Medulla oblongata (tissue), 1 donor: ENCODE measurements around the gene FNDC8.
"Not testable (repeated sequence)": the region's sequence is repeated elsewhere in the genome, so short reads cannot be mapped to it uniquely, and the experiment has no call there.

Experiments
- DNase-seq: peaks from one replicate; pipeline ENCODE4 v3.0.0-alpha.2; 2015; ENCODE audit errors: extremely low spot score

The FNDC8 gene

DNA sequence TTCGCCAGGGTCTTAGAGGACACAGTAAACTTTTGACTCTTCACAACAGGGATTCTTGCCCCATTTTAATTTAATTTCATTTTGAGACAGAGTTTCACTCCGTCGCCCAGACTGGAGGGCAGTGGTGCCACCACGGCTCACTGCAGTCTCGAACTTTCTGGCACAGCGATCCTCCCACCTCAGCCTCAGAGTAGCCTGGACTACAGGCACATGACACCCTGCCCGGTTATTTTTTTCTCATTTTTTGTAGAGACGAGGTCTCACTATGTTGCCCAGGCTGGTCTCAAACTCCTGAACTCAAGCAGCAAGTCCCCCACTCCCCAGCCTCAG, 21.0 kb downstream of the FNDC8 start:
- no peak for DNase-seq

DNA sequence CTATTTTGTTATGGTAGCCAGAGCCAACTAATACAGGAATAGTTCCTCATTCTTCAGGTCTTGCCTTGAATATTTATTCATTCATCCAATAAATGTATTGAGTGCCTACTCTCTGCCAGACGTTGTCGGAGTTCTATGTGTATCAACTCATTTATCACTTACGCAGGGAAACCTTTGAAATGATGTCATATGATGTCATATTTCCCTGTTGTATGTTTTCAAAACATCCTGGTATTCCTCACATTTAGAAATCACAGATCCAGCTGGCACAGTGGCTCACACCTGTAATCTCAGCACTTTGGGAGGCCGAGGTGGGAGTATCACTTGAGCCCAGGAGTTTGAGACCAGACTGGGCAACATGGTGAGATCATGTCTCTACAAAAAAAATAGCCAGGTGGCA, 23.4 kb downstream of the FNDC8 start:
- no peak for DNase-seq

DNA sequence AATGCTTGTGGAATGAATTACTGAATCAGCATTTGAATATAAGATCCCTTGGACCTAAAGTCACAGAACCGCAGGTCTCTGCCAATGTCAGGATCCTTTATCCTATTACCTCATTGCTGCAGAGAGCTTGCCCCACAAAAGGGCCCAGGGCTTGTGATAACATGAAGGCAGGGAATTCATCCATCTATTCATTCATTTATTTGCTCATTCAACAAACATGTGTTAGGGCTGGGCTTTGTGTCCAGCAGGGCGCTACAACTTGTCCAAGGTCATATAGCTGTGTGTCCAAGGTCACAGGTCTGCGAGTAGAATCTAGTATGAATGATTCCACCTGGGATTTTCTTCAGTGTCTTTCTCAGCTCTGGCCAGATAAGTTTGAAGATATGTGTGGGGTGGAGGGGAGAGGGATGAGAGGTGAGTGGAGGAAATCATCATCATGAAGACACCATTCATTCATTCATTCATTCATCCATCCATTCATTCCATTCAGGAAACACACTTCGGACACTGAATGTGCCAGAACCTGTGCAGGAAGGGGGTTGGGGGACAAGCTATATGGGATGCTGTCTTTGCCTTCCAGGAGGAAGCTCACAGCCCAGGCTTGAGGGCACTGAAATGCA, 24.9 kb downstream of the FNDC8 start:
- no peak for DNase-seq

DNA sequence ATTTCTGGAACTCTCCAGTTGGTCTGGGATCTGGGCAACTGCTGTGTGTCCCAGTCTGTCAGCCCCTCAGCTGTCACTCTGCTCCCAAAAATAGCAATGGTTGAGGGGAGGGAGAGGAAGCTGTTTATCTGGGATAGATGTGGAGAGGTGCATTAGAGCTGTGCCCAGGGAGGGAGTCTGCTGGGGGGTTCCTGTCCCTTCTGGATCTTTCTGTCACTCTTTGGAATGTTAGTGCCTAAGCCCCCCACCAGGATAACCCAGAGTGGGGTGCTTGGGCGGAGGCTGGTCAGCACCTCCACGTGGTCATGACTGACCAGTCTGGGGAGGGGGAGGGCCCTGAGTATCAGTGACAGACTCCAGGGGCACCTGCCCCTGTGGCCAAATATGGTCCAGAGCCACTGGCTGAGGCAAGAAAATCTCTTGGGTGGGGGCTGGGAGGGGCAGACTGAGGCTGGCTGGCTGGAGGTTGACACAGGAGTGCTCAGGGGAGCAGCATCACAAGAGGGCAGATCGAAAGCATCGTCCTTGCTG, 26.0 kb downstream of the FNDC8 start, which contains the start of gene UNC45B:
Gene UNC45B, plus strand, starts transcription at position 443 of the 531 bp plus-strand sequence. CDS start 447 bp downstream, outside the sequence.
- DNase-seq, result no peak

DNA sequence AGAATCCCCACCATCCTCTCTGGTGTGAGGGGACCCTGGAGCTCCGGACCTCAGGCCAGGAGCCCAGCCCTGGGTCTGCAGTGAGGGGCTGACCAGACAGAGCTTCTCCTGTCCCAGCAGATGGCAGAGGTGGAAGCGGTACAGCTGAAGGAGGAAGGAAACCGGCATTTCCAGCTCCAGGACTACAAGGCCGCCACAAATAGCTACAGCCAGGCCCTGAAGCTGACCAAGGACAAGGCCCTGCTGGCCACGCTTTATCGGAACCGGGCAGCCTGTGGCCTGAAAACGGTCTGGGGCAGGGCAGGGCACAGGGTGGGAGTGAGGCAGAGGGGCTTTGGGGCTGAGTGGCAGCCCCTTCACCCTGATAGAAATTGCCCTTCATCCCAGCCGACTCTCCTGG, 26.7 kb downstream of the FNDC8 start:
- DNase-seq, result no peak

DNA sequence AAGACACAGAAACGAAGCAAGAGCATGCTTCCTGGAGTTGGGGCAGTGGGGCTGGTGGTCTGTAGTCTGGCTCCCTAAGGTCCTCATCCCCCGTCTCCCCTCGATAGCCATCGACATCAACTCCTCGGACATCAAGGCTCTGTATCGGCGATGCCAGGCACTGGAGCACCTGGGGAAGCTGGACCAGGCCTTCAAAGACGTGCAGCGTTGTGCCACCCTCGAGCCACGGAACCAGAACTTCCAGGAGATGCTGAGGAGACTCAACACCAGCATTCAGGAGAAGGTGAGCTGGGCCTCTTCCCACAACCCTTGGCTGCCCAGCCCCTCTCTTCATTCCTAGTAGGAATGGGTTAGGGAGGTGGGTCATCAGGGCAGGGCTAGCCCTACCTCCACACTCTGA, 28.5 kb downstream of the FNDC8 start:
- DNase-seq, result no peak

DNA sequence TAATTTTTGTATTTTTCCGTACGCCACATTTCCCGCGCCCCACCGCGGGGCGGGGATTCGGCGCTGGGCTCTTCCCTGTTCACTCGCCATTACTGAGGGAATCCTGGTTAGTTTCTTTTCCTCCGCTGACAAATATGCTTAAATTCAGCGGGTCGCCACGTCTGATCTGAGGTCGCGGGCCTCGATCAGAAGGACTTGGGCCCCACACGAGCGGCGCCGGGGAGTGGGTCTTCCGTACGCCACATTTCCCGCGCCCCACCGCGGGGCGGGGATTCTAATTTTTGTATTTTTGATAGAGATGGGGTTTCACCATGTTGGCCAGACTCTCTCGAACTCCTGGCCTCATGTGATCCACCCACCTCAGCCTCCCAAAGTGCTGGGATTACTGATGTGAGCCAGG, 29.7 kb downstream of the FNDC8 start:
- DNase-seq, result not testable (repeated sequence)

DNA sequence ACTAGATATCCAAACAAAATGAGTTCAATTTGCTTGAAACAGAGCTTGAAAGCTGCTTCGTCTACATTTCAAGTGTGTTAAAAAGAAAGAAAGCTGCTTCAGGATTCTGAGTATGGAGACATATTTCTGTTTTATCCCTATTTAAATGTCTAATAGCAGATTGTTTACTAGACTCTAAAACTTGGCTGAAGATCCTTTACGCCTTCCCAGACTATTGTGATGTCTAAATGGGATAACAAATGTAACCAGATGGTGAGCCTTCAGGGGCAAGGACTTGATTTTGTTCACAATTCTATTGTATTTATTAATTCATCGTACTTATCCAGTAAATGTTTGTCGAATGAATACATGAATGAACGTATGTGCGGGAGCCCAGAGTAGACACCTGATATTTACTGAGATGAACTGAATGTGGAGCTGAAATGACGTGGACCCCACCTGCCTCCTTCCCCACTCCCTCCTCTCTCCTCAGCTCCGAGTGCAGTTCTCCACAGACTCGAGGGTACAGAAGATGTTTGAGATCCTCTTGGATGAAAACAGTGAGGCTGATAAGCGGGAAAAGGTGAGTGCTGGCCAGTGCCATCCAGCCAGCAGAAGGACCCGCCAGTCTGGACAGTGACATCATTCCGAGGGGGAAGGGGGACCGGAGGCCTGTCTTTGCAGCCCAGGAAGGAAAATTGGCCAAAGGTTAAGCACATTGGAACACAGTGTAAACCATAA, 31.2 kb downstream of the FNDC8 start:
- no peak for DNase-seq

DNA sequence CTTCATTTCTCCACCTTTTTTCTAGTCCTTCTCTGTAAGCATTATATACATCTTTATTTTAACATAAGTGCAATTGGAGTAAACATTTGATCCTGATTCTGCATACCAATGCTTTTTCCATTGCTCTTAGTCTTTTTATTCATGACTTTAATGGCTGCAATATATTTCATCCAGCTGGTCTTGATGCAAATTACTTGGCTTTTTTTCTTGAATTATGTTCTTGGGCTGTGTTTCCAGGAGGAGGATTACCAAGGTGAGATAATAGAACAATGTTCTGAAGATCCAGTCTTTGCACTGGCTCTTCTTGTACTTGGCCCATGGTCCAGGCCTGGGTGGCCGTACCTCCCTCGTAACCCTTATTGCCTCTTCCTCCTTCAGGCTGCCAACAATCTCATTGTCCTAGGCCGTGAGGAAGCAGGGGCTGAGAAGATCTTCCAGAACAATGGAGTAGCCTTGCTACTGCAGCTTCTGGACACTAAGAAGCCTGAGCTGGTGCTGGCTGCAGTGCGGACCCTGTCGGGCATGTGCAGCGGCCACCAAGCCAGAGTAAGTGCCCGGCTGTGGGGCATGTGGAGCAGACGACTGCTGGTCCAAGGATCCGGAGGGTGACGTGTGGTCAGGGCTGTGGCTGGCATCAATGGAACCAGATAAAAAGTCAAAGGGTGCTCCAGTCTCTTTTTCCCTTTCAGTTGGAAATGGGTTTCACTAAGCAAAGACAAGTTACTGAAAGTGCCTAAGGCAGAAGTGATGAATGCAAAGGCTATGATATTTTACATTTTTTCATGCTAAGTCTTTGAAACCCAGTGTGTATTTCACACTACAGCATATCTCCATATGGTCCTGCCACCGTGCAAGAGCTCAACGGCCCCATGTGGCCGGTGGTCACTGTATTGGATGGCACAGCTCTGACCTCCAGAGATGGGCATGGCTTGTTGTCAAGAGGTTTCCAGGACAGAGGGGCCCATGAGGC, 33.1 kb downstream of the FNDC8 start:
- DNase-seq, result no peak

DNA sequence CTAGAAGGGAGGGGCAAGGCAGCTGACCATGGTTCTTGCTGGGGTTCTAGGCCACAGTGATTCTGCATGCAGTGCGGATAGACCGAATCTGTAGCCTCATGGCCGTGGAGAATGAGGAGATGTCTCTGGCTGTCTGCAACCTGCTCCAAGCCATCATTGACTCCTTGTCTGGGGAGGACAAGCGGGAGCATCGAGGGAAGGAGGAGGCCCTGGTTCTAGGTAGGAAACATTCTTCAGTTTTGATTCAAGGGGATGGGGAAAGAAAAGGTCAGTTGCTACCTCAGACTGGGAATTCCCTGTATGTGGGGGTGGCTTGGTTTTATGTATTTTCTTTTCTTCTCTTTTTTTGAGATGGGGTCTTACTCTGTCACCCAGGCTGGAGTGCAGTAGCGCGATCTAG, 33.8 kb downstream of the FNDC8 start:
- no peak for DNase-seq

DNA sequence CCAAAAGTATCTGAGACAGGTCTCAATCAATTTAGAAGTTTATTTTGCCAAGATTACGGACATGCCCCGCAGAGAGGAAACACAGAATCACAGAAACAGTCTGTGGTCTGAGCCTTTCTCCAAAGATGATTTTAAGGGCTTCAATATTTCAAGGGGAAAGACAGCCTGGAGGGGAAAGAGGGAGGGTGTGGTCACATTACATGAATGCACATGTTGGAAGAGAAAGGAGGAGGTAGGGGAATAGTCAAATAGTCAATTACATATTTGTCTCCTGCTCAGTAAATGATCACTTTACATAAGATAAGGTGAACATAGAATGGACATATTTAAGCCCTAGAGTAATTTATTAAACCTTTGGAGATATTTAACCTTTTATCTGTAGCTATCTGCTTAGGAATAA, 38.5 kb downstream of the FNDC8 start:
- DNase-seq, result no peak

DNA sequence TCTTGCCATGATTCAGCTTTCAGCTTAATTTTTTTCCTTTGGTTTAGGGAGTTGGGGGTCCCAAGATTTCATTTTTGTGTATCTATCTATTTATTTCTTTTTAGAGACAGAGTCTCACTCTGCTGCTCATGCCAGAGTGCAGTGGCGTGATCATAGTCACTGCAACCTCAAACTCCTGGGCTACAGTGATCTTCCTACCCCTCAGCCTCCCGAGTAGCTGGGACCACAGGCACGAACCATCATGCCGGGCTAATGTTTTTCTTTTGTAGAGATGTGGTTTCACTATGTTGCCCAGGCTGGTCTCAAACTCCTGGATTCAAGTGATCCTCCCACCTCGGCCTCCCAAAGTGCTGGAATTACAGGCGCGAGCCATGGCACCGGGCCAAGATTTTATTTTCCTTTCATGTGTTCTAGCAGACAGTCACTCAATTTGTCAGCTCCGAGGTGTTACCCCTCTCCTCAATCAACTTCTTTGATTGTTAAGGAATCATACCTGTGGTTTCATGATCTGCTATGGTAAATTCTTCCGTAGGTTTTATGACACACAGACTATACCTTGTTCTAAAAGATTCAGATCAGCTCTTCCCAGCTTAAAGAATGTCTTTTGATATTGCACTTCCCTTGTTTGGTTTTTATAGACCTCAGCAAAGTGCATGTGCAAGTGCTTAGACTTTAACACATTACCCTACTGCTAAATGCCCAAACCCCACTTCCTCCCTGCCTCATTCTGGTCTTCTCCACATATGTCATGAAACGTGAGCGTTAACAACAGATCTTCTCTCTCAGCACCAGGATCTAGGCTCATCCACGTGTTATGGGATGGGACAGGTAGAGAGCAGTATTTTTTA, 39.2 kb downstream of the FNDC8 start:
- no peak for DNase-seq

DNA sequence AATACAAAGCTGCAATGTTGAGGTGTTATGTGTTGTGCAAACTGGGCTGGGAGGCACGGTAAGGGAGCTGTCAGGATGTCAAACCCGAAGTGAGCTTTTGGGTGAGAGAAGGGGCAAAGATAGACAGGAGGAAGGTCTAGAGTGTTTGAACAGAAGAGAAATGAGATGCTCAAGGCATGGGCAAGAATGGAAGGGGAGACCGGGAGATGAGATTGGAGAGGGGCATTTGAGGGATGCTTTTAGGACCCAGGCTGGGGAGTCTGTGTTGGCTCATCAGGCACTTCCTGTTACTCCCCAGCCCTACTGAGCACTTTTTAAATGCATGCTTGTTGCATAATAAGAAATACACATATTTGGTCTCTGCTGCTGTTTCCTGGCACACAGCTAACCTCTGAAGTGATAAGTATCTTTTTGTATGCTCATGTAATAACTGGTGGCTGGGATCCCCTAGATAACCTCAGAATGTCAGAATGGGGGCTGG, 39.9 kb downstream of the FNDC8 start:
- no peak for DNase-seq

DNA sequence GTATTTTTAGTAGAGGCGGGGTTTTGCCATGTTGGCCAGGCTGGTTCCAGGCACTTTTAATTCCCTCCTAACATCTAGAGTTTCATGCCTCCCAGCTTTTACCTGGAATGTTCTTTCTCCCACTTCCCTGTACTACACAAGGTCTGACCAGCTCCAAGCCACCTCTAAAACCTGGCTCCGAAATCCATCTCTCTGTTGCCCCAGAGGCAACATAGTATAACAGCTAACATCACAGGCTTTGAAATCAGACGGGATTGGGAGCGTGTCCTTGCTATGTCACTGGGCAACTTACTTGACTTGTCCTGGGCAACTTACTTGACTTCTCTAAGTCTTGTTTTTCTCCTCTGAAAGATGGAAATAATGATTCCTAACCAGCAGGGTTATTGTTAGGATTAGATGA, 41.3 kb downstream of the FNDC8 start:
- no peak for DNase-seq

DNA sequence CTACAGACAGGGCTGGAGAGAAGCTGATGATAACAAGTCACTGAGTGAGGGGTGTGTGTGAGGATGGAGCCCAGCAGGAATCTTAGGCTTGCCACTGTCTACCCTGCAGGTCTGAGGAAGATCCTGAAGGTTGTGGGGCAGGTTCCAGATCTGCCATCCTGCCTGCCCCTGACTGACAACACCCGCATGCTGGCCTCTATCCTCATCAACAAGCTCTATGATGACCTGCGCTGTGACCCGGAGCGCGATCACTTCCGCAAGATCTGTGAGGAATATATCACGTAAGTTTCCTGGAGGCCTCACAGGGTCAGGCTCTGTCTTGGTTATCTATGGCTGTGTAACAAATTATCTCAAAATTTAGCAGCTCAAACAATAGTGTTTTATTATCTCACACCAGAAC, 42.5 kb downstream of the FNDC8 start:
- DNase-seq, result no peak

DNA sequence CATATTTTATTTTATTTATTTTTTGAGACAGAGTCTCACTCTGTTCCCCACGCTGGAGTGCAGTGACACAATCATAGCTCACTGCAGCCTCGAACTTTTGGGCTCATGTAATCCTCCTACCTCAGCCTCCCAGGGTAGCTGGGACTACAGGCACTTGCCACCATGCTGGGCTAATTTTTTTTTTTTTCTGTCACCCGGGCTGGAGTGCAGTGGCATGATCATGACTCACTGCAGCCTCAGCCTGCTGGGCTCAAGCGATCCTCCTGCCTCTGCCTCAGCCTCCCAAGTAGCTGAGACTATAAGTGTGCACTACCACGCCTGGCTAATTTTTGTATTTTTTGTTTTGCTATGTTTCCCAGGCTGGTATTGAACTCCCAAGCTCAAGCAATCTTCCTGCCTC, 43.3 kb downstream of the FNDC8 start:
- DNase-seq, result no peak

DNA sequence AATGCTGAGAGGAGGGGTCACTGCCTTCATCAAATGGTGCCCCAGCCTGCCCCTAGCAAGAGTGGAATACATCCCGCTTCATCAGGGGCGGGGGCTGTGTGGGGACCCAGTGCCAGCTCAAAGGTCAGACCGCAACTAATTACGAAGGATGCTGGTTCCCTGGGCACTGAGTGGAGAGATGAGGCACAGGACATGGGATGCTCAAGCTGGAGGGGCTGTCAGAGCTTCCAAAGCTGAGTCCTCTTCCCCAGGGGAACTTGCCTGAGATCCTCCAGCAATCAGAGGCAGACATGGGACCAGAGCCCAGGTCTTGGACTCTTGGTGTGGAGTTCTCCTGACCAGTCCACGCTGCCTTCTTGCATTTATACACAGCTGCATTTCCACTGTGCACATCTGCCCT, 45.1 kb downstream of the FNDC8 start:
- no peak for DNase-seq

DNA sequence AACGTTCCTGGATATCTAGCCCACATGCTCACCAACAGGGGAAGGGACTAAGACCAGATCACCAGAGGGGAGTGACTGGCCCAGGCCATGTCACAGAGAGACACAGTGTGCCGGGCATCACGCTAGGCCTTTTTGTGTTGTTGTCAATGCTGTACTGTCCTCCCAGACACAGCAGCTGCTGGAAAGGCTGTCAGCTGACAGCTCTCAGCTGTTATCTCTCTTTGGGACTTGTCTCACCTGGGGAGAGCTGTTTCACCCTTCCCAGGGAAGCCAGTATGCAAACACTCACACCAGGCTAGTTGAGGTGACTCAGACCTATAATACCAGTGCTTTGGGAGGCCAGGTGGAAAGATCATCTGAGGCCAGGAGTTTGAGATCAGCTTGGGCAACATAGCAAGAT, 45.6 kb downstream of the FNDC8 start:
- DNase-seq, result no peak

DNA sequence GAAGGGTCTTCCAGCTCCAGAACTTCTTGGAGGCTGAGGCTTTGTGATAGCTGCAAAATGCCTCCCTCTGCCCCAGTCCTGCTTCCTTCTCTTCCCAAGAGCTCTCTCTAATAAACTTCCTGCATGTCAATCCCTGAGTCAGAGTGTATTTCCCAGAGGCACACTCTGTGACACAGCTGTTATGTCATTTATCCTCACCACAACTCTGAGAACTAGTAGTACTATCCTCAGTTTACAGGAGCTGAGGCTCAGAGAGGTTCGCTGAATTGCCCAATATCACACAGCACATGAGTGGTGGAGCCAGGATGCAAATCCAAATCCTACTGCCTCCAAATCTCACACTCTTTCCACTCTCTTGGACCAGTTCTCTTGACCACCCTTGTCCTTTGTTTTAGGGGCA, 46.3 kb downstream of the FNDC8 start:
- DNase-seq, result no peak

DNA sequence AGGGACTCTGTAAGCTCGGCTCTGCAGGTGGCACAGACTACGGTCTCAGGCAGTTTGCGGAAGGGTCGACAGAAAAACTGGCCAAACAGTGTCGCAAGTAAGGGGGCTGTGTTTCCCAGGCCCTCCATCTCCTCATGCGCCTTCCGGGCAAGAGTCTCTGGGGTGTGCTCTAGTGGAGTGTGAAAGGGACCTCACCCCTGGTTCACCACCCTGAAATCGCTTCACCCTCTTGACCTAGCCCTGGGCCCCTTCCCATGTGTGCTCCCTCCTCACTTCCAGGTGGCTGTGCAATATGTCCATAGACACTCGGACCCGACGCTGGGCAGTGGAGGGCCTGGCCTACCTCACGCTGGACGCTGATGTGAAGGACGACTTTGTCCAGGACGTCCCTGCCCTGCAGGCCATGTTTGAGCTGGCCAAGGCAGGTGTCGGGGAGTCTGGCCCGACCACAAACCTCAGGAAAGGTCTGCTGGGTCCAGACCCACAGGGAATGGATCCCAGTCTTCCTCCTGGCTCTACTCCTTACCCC, 48.5 kb downstream of the FNDC8 start:
- no peak for DNase-seq
